GM12891 (cell line): ENCODE results near the gene KCNJ5.

Experiments used
- DNase-seq: peaks from one replicate; pipeline ENCODE4 v3.0.0; 2011; ENCODE audit warnings: low spot score; ENCODE audit not compliant: insufficient read length
- FAIRE-seq: peaks from 2 replicates; lab custom pipeline; 2011; peaks lifted over from hg19 to GRCh38; lab: Jason Lieb, UNC
- PAX5 ChIP-seq: IDR thresholded peaks from 2 replicates; pipeline ENCODE4 v1.6.1; 2011; ENCODE audit warnings: low read length, moderate library complexity, mild to moderate bottlenecking; ENCODE audit not compliant: insufficient read depth, severe bottlenecking
- POLR2A ChIP-seq: IDR thresholded peaks from 2 replicates; pipeline ENCODE4 v1.6.1; 2011; ENCODE audit warnings: low read depth, low read length, control low read depth
- POLR2AphosphoS5 ChIP-seq: IDR thresholded peaks from 2 replicates; pipeline ENCODE4 v1.6.1; 2011; ENCODE audit warnings: low read depth, low read length, control low read depth
- POU2F2 ChIP-seq: IDR thresholded peaks from 2 replicates; pipeline ENCODE4 v1.6.1; 2011; ENCODE audit warnings: low read depth, mild to moderate bottlenecking, control low read depth, low read length, moderate library complexity
- SPI1 ChIP-seq: IDR thresholded peaks from 2 replicates; pipeline ENCODE4 v1.6.1; 2011; ENCODE audit warnings: low read depth, low read length, control low read depth
- TAF1 ChIP-seq: IDR thresholded peaks from 2 replicates; pipeline ENCODE4 v1.6.1; 2011; ENCODE audit warnings: low read depth, low read length, control low read depth

Gene KCNJ5

GRCh38 chr11:128894685-128895084 is 3.5 kb downstream of the KCNJ5 start:
- no peak for FAIRE-seq
- DNase-seq: no peak
- TF ChIP-seq PAX5: no peak
- TF ChIP-seq POLR2AphosphoS5: no peak
- no peak for TF ChIP-seq POU2F2
- TF ChIP-seq SPI1: no peak
- TF ChIP-seq TAF1: no peak
- no peak for TF ChIP-seq POLR2A

DNA sequence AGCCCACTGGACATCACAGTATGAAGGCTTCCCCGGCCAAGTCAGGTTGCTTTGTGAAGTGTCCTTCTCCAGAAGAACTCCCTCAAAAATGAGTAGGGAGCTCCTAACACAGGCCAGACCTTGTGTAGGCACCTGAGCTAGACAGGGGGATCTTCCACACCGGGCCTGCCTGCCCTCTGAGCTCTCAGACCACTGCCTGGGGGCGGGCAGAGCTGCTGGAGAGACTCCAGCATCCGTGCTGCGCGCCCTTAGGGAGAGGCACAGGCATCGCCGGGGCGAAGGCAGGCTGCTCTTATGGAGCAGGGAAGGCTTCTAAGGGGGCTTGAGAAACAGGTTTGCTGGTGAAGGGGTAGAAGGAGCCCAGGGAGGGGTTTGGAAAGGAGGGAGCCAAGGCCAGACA is 4.4 kb downstream of the KCNJ5 start:
- FAIRE-seq (no peak), DNase-seq (no peak)

GRCh38 chr11:128896356-128896755 is 5.2 kb downstream of the KCNJ5 start:
- TF ChIP-seq POLR2AphosphoS5 (no peak), PAX5 (no peak), POLR2A (no peak), POU2F2 (no peak), TAF1 (no peak), SPI1 (no peak)
- FAIRE-seq: no peak

More for the DNA sequence above, 4.4 kb downstream of the KCNJ5 start:
- no peak for TF ChIP-seq POU2F2
- TF ChIP-seq POLR2A: no peak
- TF ChIP-seq SPI1: no peak
- TF ChIP-seq PAX5: no peak
- no peak for TF ChIP-seq POLR2AphosphoS5
- TF ChIP-seq TAF1: no peak

DNA sequence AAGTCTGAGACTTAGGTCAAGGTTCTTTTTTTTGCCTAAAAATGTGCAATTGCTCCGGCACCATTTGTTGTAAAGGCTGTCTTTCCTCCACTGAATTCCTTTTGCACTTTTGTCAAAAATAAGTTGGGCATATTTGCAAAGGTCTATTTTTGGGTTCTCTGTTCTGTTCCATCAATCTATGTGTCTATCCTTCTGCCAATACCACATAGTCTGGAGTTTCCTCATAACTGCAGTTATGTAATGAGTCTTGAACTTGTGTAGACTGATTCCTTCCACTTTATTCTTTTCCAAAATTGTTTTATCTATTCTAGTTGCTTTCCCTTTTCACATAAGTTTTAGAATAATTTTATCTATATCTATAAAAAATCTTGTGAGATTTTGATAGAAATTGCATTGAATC is 6.7 kb downstream of the KCNJ5 start:
- no peak for FAIRE-seq
- no peak for DNase-seq
- TF ChIP-seq TAF1: no peak
- no peak for TF ChIP-seq SPI1
- no peak for TF ChIP-seq POU2F2
- no peak for TF ChIP-seq POLR2A
- TF ChIP-seq PAX5: no peak
- TF ChIP-seq POLR2AphosphoS5: no peak

More at GRCh38 chr11:128896356-128896755, 5.2 kb downstream of the KCNJ5 start:
- no peak for DNase-seq

GRCh38 chr11:128898580-128899344 is 7.6 kb downstream of the KCNJ5 start:
- TF ChIP-seq TAF1 (no peak), SPI1 (no peak), POLR2A (no peak)
- DNase-seq (no peak), FAIRE-seq (no peak)

DNA sequence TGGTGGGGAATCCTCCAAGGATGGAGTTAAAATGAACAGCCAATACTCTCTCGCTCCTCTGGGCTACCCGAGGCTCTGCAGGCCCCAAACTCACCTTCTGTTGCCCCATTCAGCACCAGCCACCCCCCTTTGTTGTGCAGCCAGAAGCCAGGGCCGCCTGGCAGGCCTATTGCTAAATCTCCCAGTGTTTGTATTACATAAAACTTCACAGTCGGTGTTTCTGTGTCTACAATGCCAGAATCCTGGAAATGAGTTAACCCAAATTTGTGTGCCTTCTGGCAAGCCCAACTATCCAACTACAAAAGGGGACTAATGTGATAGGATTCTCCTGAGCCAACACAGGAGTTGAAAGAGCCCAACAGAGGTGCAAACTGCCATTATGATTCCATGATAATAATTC is 9.3 kb downstream of the KCNJ5 start:
- FAIRE-seq (no peak), DNase-seq (no peak)
- no peak for TF ChIP-seq POLR2A

- DNase-seq: no peak
- TF ChIP-seq SPI1 (no peak), PAX5 (no peak), TAF1 (no peak), POLR2AphosphoS5 (no peak), POLR2A (no peak), POU2F2 (no peak)
- FAIRE-seq: no peak
Observed at GRCh38 chr11:128901653-128902514, 10.7 kb downstream of the KCNJ5 start.

DNA sequence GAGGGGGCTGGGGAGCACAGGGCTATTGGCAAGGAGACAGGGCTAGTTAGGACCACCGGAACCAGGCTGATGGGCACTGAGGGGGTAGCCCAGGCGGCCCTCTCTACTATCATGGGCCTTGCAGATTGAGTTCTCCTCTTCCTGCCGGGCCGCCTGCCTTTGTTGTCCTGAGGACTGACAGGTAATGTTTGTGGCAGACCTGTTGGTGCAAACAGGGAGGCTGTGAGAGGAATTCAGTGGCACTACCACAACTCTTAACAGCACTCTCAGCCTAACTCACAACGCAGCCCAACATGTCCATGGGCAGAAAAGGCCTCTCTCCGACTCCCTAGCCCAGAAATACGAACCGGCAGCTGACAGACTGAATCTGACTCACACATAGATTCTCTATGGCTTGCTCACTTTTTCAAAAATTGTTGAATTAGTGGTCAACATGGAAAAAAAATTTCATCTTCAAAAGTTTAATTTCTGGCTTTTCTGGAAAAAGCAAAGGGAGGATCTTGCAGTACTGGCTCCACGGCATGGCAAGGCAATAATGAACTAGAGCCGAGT is 11.4 kb downstream of the KCNJ5 start:
- FAIRE-seq (no peak), DNase-seq (no peak)
- TF ChIP-seq POLR2AphosphoS5 (no peak), SPI1 (no peak), POLR2A (no peak)

DNA sequence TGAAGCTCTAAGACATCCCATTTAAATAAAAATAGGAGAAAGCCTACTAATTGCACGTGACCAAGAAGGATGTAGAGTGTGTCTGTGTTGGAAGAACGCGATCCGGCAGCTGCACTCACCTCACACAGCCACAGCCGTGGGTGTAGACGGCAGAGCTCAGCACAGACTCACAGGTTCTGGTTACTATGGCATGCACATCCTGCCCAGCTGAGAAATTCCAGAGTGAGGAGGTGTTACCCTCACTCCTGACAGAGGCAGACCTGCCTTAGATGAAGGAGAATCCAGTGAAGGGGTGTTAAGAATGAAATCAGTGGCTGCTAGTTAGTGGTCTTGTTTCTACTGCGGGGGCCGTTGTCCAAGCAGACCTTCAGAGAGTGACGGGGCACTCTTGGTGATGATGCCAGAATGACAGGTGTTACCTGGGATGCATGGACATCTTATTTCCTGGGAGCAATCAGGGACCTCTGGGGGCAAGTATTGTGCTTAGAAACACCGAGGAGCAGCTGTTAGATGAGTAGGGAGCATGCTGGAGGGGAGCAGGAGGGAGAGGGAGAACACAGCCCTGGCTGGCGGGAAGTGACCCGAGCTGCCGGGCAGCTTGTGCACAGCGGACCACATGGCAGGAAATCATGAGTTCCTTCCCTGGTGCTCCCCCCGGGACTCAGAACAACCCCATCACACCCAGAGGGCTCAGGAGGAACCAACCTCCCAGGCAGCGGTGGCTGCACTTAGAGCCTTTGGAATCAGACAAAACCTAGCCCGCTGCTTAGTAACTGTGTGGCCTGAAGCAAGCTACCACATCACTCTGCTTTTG is 12.3 kb downstream of the KCNJ5 start:
- FAIRE-seq: no peak
- no peak for DNase-seq
- TF ChIP-seq POLR2AphosphoS5: no peak
- no peak for TF ChIP-seq POLR2A
- no peak for TF ChIP-seq PAX5
- no peak for TF ChIP-seq SPI1
- TF ChIP-seq POU2F2: no peak
- TF ChIP-seq TAF1: no peak
